Islet precursor cell (in vitro differentiated cells): Measurements from ENCODE around the gene CFI.

Experiments
- DNase-seq: peaks from one replicate; pipeline ENCODE4 v3.0.0-alpha.2; 2018

CFI gene

DNA sequence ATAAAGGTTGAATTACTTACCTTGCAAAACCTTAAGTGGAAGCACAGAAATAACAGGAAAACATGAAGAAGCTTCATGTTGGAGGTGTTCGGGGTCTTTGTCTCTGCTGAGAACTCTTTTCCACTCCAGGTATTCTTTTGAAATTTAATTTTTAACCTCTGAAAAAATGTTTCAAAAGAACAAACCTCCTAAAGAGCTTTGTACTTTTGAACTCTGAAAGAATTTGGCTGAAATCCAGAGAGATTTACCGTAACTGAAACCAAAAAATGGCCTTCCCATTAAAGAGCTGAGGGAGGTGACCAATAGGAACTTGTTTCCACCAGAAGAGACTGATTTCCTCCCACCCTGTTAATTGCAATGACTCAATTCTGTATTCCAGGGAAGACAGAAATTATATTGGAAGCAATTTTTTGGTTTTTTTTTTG is at the start of gene CFI:
CFI (minus strand) TSS at position 105 of the 425 bp plus-strand sequence; CDS start at position 77, 28 bp downstream.
- DNase-seq = no peak

DNA sequence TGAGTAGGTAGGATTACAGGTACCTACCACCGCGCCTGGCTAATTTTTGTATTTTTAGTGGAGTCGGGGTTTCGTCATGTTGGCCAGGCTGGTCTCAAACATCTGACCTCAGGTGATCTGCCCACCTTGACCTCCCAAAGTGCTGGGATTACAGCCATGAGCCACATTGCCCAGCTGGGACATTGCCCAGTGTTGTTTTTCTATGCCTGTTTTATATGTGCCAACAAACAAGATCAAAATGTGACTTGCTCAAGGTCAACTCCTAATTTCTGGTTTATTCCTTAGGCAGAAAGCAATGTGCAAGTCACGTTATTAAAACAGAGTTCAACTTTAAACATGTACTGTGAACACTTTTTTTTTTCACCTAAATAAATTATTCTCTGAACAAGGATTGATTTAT is 48.8 kb upstream of the CFI start:
- no peak for DNase-seq

DNA sequence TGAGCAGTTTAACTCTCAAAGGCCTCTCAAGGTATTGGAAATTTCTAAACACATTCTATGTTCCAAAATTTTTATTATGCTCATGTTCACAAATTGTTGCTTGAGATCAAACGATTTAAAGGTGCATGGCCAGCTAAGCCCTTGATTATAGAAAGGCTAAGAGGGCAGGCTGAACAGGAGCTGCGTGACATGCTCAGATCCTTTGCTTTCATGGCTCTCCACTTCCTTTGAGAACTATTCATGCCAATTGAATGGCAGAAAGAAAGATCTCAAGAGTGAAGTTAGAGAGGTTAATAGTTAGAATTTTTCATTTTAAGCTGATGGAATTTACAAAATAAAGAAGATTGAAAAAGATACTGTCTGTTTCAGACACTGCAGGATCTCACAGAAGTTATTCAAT is 46.7 kb upstream of the CFI start:
- DNase-seq = no peak

DNA sequence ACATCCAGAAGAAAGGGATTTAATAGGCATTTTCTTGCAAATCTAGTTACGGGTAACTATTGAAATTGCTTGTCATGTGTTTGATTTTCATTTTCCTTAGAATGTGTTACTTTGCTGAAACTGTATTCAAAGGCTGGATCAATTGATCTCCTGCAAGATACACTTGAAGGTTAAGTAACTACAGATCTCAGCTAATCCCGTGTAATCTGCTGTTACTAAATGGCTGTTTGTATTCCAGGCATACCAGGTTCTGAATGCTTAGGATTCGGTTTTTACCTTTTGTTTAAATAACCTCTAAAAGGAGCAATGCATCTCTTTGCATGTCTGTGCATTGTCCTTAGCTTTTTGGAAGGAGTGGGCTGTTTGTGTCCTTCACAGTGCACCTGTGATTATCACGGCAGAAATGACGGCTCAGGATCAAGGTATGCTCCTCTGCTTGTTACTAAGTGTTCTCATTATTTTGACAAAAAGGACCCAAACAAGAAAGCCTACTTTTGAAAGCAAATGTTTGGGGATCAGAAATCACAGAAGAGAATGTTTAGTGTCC is 46.2 kb upstream of the CFI start, which contains the start of gene LRIT3:
LRIT3 (plus strand) TSS at position 212 of the 547 bp plus-strand sequence; CDS start at position 307, 95 bp downstream.
- no peak for DNase-seq

DNA sequence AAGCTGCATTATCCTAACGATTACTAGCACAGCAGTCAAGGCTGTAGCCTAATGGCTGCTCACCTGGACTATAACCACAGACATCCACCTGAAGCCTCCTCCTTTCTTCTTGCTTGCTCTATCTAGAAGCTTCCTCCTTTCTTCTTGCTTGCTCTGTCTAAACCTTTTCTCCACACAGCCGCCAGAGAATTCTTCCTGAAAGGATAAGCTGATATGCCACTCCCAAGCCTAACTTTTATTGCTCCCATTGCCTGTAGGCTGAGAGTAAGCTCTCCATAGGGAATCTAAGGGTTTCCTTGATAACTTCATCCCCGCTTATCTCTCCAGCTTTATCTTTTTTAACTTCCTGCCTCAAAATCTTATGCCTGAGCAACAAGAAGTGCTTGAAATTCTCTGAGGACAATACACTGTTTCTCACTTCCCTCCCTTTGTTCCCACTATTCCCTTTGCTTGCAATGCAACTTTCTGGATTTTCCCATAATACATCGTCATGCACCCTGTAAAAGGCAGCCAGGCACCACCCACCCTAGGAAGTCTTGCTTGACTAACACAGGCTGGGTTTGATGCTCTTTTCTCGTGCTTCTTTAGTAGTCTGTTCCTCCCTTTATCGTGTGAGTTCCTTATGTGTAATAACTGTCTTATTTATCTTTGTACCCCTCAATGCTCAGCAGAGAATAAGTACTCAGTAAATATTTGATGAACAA is 44.7 kb upstream of the CFI start:
- DNase-seq = no peak

DNA sequence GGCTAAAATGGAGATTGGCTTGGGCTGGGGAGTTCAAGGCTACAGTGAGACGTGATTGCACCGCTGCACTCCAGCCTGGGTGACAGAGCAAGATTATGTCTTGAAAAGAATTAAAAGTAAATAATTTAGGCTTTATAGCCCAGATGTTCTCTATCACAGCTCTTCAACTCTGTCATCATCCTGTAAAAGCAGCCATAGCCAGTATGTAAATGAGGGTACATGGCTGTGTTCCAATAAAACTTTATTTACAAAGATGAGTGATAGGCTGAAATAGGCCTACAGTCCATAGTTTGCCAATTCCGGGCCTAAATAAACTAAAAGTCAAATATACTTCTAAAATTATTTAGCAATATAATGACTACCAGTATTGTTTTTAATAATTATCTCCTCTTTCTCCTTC is 35.2 kb upstream of the CFI start:
- no peak for DNase-seq

DNA sequence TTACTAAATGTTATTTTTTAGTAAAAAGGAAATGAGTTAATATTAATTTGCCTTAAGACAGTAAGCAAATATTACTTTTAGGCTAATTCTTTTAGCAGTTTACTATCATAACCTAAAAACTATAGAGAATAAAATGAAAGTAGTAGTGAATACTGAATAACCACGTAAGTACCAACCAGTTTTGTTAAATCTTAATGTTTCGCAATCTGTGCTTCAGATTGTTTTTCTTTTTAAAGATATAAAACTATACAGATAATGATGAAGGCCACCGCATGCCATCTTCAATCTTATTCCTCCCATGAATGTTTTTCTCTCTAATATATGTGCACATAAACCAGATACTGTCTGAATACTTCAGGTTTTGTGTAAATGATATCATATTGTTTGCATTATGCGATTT is 32.0 kb upstream of the CFI start:
- DNase-seq = no peak

DNA sequence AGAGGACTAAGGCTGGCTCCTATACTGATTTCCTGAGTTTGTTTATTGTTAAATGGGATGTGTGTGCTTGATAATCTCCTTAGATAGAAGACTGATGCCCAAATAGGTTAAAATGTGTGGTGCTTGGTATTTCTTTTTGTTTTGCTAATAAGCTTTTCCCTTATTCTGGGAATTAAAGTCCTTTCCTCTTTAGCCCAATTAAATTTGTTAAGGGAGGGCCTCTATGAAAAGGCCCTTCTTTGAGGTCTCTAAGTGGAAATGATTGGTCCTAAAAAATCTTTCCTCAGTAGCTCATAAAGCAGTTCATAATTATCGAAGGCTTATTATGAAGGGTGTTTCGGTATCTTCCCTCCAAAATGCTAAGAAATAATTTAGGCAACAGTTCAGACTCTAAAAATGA is 25.9 kb upstream of the CFI start, which contains the start of gene RRH:
RRH (plus strand) TSS at position 301 of the 400 bp plus-strand sequence; CDS start at position 357, 56 bp downstream.
- no peak for DNase-seq

DNA sequence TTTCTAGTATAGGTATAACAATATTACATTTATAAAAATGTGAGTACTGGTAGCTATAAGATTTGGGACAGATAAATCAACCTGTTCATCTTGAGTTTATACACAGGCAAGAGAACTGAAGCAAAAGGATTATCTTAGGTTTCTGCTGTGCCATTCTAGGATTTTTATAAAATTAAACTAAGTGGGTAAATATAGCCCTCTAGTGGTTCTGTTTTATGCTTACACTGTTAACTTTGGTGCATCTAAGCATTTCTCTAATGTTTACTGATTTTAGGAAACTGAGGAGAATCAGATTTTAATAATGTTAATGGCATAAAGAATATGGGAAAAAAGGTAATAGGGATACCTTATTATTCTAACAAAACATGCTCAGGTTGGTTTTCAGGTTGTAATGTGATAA is 24.9 kb upstream of the CFI start:
- DNase-seq = no peak

DNA sequence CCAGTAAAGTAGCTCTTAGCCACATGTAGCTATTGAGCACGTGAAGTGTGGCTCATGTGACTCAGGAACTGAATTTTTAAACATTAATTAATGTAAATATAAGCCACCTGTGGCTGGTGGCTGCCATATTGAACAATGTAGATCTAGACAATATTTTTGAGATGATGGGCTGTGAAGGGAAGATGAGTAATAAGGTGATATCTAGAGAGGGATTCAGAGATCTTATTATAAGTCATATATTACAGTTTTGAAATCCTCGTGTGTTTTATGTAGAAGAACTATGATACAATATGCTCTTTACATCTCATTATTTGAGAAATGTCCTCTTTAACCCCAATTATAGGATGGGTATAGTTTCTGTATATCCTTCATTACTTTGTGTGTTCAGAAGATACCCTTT is 19.4 kb upstream of the CFI start:
- DNase-seq = no peak

DNA sequence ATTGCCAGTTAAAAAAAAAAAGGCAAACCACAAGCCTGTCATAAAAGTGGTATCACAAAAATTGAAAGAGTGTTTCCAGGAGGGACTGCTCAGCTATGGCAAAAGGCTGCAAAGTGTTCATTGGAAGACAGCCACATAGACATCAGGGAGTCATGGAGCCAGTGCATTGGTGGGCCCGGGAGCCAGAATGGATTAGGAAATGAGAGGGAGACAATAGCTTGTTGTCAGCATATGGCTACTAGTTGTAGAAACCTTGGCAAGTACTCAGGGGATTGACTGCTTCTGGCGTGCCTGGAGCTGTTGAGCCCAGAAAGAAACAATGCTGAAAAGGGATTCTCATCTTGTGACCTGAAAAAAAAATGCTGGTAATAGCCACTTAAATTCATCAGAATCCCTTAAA is 18.8 kb upstream of the CFI start:
- DNase-seq = no peak

DNA sequence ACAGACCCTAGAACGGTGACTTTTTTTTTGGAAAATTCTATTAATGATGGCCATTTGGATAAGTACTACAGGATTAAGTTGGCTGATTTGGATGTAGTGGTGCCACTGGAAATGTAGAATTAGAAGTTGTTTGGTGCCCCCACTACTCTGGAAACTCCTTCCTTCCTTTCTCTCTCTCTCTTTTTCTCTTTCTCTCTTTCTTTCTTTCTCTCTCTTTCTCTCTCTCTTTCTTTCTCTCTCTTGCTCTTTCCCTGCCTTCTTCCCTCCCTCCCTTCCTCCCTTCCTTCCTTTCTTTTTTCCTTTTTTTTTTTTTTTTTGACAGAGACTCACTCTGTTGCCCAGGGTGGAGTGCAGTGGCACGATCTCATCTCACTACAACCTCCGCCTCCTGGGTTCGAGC is 16.5 kb upstream of the CFI start:
- no peak for DNase-seq

DNA sequence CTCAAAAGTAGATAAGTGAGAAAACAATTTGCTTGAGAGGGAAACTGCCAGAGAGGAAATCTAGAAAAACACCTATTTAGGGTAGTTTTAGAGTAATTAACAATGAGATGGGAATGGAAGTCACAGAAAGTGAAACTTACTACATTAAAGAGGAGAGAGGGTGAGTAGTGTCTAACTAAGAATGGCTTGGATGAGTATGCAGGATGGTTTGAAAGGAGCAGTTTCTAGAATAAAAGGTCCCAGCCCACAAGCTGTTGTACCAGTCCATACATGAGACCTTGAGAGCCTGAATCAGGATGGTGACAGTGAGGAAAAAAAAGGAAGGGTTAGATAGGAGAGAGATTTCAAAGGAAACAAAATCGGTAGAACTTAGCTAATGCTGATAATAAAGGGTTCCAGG is 15.1 kb upstream of the CFI start:
- DNase-seq = no peak

DNA sequence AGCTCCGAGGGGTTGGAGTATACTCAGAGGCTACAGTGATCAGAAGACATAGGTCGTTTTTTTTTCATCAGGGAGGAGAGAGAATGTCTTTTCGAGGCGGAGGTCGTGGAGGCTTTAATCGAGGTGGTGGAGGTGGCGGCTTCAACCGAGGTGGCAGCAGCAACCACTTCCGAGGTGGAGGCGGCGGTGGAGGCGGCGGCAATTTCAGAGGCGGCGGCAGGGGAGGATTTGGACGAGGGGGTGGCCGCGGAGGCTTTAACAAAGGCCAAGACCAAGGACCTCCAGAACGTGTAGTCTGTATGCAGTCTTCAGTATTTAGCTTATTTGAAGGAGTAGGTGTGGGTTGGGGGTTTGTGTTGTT is 14.3 kb upstream of the CFI start:
- DNase-seq = peak; percentile 64

DNA sequence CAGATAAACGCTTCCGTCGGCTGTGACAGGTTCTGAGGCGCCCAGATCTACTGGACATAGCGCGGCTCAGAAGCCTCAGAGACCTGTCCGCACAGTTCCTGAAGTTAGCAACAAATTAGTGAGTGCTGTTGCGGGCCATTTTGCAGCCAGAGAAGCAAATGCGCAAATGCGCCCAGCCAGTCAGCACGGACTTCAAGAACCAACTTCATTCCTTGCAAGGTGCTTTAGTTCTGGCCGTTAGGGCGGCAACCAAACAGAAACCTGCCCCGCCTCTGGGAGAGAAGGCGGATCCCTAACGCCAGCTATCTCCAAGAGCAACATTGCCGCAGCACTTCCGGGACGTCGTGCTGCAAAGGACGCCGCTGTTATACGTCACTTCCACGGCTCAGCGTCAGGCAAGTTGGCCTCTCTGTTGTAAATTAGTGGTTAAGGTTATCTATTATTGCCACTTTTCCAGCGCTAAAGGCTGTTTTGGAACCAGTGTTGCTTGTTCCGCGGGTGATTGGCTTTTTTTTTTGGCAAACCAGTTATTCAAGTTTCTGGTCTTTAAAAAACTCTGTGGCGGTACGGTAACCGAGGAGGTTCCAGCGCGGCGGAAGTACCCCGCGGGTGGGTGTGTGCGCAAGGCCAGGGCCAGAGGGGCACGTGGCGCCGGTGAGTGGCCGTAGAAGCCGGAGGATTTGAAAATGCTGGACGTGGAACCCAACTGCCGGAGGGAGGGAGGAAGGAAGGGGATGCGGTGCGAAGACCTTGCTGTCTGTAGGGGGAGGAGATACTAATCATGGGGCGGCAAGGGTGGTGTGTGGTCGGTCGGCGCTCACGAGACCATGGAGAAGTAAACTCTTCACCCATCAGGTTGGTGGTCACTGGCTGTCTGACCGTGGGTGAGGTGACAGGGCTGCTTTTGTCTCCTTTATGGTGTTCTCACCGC is 13.6 kb upstream of the CFI start, which contains the start of gene GAR1:
GAR1 (plus strand) TSS at position 612 of the 931 bp plus-strand sequence. CDS start 403 bp downstream, outside the sequence.
- DNase-seq = peak; percentile 98

DNA sequence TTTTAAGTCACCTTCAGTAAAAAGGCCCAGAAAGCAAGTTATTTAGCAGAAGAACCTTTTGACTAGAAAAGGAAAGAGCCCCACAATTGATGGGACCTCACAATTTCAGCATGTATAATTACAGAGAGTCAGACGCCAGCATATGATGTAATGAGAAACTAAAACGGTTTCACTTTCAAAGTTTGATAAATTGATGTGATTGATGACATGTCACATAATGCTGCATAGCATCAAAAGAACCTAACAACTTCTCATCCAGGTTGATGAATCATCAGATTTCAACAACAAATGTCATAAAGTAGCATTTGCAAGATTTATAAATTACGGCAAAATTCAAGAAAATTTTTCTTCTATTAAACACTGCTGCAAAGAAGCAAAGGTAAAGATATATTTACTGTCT is 9.9 kb upstream of the CFI start:
- DNase-seq = no peak

DNA sequence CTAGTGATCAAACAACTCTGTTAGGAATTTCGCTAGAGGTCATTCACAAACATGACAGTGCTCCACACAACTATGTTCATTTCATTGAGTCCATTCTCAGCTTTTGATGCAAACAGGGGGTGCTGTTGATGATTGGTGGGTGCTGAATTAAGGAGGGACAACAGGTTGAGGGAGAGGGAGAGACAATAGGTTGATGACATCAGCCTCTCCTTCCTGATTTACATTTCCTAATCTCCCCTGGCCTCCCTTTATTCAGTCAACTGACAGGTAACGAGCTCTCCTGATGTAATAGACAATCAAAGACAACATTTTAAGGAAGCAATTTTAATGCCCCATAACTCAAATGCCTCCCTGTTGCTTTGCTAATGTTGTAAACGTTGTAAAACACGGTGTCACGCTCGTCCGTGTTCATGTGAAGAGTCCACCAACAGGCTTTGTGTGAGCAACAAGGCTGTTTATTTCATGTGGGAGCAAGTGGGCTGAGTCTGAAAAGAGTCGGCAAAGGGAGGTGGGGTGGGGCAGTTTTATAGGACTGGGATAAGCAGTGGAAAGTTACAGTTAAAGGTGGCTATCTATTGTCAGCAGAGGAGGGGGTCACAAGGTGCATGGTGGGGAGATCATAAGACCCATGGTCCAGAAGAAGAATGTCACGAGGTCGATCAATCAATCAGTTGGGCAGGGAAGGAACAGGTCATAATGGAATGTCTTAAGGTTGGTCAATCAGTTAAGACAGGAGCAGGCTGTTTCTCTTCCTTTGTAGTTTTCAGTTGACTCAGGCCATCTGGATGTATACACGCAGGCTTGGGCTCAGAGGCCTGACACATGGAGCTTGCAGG is 9.0 kb upstream of the CFI start:
- no peak for DNase-seq

DNA sequence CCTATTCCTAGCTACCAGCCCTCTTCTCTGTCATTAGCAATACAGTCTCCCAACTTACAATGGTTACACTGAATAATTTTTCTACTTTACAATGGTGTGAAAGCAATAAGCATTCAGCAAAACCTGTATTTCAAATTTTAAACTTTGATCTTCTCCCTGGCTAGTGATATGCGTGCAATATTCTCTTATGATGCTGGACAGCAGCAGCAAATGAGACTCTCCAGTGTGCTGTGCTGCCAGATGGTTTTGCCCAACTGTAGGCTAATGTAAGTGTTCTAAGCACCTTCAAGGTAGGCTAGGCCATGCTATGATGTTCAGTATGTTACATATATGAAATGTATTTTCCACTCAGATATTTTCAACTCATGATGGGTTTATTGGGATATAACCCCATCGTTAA is 7.9 kb upstream of the CFI start:
- no peak for DNase-seq

DNA sequence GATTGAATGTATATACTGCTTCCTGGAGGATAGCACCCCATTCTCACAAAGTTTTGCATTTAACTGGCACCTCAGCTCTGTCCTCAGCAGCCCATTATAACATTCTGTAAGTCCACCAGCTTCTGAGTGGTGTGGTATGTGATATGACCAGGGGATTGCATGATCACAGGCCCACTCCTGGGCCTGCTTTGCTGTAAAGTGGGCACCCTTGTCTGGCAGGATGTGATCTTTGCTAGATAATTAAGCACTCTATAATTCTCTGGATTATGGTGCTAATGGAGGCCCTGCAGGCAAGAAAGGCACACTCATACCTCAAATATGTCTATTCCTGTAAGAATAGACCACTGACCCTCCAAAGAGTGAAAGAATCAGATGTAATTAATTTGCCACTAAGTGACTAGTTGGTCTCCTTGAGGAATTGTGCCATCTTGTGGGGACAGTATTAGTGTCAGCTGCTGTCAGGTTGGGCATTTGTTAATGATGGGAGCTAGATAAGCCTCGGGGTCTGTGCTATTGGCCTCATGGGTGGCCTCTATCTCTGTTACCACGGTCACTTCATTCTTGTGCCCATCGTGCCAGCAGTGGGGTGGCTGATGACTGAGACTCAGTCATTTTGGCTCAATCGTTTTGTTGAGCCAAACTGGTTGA is 2.2 kb upstream of the CFI start:
- peak; percentile 59 for DNase-seq

DNA sequence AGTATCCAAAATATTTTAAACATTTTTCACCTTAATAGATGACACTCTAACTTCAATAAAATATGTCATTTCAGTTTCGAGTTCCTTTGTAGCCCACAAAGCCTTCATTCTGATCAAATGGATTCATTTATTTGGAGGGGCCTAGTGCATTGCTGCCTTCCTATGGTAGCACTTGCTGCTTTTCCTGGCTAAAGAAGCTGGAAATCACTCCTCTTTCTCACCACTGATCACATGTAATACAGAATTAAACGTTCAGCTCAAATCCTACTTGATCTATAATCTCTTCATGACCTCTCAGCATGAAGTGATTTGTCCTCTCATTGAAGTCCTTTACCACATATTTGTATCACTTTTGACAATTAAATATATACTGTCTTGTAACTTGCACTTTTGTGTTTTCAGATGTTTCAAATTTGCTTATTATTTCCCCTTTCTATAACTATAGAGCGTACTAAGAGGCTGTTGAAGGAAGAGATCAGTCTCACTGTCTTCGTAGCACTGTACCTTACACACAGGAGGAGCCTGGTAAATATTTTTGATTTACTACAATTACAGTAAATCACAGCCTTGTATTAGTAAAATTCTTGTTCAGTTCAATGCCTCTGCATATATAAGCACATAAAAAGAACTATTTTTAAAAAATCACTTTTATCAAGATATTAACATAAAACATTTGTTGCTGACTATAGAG is 555 bp downstream of the CFI start:
- DNase-seq = no peak

DNA sequence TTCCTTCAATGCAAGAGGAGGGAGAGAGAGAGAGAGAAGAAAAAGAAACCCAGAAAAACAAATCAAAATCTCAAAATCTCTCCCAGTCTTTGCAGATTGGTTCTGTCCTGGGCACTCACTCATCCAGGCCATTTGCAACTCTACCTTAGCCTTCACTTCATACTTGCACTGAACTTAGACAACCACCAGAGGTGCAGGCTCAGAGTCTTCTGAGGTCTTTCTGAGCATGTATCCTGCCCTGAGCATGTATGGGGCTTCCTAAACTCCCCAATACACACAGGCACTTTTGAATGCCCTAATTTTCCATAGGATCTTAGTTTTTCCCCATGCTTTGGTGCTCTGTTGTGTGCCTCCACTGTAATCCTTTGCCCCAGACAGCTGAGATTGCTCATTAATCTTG is 2.9 kb downstream of the CFI start:
- DNase-seq = no peak

DNA sequence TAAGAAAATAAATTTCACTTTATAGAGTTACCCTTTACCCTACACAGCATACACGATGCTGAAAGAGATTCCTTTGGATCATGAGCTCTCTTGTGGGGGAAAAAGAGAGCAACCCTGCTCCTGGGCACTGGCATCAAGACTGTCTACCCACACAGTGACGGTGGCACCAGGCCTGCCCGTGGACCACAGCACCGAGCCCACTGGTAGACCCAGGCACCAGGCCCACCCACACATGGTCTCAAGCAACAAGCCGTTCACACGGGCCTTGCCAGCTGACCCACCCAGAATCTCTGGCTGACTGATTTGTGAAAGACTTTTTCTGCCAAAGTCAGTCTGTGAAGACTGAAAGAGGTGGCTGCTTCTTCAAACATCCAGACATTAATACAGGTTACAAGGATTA is 6.7 kb downstream of the CFI start:
- DNase-seq = no peak
